GM12892 (cell line): Measurements from ENCODE around the gene SERPINB12.

ENCODE experiments used
- POLR2A ChIP-seq: IDR thresholded peaks from 2 replicates; pipeline ENCODE4 v1.6.1; 2011; ENCODE audit warnings: low read depth, low read length, control low read depth
- POLR2AphosphoS5 ChIP-seq: IDR thresholded peaks from 2 replicates; pipeline ENCODE4 v1.6.1; 2011; ENCODE audit warnings: low read depth, low read length, control low read depth
- TAF1 ChIP-seq: IDR thresholded peaks from 2 replicates; pipeline ENCODE4 v1.6.1; 2011; ENCODE audit warnings: low read depth, mild to moderate bottlenecking, control low read depth, low read length, borderline replicate concordance

DNA sequence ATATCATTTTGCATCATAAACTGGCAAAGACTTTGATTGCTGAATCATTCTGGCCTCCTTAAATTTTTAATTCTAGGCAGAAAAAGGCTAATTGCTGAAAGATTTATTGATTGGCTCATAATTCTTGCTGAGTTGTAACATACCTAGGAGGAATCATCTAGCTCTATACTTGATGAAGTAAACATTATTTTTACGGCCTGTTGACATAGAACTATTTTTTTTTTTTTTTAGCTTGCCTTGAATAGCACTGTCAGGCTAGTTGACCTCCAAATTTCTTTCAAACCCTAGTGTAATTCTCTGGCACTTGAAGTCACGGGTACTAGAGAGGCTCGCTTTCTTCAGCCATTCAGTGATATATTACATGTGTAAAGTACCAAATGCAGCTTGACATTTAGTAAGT is 2.8 kb downstream of the SERPINB12 start:
- TF ChIP-seq POLR2A (no peak), POLR2AphosphoS5 (no peak), TAF1 (no peak)
